ENCODE measurements around the gene DLG2. TPM values are rescaled to one million over a fixed set of nuclear protein-coding genes. Genes with fewer than 3 reads are reported as not detected.
"Not testable (repeated sequence)": the region's sequence is repeated elsewhere in the genome, so short reads cannot be mapped to it uniquely, and the experiment has no call there.

The DLG2 gene
- total RNA-seq, 1 donor from 2014 or later = 0.51 TPM

DNA sequence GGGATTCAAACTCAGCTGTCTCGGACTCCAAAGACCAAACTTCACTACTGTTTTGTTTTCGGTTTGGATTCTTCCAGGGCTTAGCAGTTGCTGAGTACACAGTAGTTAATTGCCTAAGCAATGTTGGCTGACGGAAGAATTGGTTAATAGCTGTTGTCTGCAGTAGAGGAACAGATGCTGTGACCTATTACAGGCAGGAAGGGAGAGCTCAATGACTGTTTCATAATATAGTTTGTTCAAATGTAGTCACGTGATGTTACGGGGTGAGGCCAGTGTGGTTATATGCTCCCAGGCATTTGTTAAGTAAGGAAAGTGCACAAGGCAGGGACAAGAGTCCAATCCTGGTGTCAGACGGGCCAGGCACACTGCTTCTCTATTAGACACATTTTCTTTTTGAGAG lies 2118.3 kb downstream of the DLG2 start:
- DNase-seq (ENCODE audit: low read depth in 2 of 2) = no peak

DNA sequence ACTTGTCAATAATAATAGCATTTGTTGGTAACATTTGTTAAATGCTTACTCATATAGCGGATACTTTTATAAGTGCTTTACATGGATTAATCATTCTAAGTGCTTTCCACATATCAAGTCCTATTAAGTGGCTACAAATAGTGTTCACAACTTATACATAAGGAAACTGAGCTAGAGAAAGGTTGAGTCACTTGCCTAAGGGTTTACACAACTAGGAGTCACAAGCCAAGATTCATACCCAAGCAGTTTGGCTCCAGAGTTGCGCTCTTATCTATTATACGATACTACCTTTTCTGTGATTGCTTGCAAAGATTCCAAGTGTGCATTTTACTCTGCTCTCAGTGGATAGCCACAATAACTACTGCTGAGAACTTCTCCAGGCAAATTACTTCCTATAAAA lies 2125.1 kb downstream of the DLG2 start:
- no peak for DNase-seq (ENCODE audit: low read depth in 2 of 2)

DNA sequence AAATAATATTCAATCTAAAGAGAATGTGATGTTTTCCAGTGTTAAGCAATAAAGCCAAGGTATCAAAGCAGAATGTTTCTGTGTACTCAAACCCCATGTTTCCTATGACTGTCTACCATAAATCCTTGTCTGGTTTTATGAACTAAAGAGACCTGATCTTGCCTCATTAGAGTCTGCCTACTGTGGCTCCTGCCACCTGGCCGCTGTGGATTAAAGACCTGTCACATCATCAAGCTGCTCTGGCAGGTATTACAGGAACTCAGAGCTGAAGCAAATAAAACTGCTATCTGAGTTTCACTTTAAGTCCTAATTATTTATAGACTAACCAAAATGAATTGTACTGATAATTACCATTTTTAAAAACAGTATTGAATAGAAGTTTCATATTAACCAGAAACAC lies 2133.2 kb downstream of the DLG2 start:
- no peak for DNase-seq (ENCODE audit: low read depth in 2 of 2)

DNA sequence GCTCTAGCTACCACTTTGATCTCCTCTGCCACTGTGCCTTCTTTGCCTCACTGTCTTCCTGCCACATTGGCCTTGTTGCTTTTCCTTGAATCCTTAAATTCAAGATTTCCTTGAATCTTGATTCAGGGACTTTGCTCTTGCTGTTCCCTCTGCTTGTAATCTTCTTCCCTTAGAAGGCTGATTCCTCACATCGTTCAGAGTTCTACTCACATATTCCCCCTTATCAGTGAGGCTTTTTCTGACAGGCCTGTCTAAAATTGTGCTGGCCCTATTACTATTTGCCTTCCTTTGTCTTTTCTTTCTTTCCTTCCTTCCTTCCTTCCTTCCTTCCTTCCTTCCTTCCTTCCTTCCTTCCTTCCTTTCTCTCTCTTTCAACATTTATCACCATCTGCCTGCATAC lies 2134.1 kb downstream of the DLG2 start:
- no peak for DNase-seq (ENCODE audit: low read depth in 2 of 2)

DNA sequence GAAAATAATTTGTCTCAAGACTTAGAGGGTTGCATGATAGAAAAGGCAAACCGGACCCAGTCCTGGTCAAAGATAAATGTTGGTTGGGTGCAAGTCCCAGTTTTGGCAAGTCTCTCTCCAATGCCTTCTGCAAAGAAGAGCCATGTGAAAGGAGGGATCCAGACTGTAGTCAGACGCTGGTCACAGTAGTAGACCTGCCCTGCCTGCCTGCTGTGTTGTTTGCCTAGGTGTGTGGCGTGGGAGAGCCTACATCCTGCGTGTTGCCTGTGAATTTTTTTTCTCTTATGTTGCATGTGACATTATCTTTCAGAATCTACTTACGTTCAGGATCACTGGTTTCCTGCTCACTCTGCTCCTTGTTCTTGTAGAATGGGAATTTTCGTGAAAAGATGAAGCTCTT lies 2143.3 kb downstream of the DLG2 start:
- no peak for DNase-seq (ENCODE audit: low read depth in 2 of 2)

DNA sequence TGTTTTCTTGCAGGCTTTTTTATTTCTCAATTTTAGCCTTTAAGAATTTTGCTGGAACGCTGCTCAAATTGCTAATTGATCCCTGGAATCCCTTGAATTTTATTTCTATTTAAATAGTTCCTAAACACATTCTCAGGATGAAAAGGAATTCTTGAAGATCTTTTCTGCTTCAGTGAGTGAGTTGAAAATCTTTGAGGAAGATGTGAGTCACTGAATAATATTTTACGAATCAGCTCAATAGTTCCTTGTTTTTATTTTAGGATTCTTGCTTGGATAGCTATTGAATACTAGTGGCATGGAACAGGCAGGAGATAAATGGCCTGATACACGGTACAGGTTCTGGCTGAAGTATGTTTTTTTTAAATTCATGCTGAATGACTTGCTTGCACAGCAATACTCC lies 2146.3 kb downstream of the DLG2 start:
- no peak for DNase-seq (ENCODE audit: low read depth in 2 of 2)

DNA sequence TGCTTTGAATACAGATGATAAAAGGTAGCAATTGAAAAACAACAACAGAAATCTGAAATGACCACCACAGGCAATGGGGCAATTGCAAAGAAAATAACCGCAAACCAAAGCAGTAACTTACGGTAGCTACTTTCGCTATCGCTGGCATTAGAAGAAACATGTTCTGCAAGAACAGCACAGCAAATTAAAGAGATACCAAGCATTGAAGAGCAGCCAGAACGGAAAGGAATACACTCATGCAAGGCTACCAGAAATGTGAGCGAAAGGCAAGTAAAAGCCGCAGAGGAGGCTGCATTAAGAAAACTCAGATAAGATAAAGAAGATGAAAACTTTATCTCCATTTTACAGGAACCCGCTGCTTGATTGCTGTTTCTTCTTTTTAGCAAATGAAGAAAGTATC lies 2146.9 kb downstream of the DLG2 start:
- DNase-seq (ENCODE audit: low read depth in 2 of 2) = no peak

DNA sequence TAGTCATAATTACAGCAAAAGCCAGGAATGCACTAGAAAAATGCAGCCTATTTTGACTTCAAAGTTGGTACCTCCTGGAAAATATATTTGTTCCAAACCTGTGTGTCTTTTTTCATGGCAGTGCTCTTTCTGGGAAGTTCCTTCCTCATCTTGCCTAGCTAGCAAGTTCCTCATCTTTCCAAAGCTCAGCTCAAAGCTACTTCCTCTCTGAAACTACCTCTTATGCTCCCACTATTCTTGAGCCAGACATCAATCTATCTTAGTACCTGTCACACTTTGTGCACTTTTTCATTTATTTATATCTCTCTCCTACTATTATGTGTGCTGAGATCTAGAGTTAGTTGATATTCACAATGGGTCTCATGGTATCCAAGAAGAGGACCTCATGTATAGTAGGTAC lies 2149.4 kb downstream of the DLG2 start:
- no peak for DNase-seq (ENCODE audit: low read depth in 2 of 2)

DNA sequence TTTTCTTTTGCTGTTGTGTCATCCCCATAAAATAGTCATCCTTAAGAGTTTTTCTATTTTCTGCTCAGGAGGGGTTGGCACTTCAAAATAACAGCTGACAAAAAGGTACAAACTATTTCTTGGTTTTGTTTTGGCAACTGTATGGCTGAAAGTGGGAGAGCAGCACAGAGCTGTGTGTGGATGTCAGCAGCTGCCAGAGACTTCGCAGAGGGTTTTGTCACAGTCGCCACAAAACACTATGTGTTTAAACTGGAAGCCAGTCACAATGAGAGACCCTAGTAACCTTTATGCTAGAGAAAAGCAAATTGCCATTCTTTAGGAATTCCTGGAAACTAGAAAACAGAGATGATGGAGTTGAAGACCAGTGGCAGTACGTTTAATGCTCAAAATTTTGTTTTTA lies 2151.4 kb downstream of the DLG2 start:
- no peak for DNase-seq (ENCODE audit: low read depth in 2 of 2)

DNA sequence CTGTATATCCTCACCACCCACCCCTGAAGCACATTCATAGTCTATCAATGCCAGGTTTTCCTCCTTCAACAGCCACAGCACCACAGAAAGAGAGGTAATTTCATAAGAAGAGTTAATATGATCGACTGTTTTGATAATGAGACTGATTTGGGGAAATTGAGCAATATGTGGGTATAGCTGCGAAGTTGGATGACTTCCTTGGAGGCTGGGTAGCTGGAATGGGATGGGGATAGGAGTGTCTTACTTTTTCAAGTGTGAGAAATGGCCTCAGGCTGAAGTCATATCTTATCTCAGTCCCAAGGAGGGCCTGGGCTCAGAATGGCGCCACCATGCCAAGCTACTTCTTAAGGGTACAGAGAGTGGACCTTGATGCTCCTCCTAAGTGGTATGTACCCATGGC lies 2153.4 kb downstream of the DLG2 start:
- no peak for DNase-seq (ENCODE audit: low read depth in 2 of 2)

DNA sequence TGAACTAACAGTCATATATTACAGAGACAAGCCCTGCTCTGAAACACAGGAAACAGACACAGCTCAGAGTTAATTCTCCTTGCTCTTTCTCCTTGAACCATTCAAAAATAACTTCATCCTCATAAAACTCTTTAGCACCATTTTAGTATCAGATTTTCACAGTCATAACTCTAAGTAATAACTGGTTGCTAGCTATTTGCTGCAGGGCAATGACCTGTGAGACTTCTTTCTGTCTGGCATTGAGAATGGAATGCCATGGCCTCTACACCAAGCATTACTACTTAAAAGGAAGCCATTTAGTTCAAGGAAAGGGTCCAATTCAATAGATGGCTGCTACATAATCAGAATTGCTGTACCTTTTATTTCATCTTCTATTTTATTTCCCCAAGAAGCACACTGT lies 2154.3 kb downstream of the DLG2 start:
- DNase-seq (ENCODE audit: low read depth in 2 of 2) = no peak

DNA sequence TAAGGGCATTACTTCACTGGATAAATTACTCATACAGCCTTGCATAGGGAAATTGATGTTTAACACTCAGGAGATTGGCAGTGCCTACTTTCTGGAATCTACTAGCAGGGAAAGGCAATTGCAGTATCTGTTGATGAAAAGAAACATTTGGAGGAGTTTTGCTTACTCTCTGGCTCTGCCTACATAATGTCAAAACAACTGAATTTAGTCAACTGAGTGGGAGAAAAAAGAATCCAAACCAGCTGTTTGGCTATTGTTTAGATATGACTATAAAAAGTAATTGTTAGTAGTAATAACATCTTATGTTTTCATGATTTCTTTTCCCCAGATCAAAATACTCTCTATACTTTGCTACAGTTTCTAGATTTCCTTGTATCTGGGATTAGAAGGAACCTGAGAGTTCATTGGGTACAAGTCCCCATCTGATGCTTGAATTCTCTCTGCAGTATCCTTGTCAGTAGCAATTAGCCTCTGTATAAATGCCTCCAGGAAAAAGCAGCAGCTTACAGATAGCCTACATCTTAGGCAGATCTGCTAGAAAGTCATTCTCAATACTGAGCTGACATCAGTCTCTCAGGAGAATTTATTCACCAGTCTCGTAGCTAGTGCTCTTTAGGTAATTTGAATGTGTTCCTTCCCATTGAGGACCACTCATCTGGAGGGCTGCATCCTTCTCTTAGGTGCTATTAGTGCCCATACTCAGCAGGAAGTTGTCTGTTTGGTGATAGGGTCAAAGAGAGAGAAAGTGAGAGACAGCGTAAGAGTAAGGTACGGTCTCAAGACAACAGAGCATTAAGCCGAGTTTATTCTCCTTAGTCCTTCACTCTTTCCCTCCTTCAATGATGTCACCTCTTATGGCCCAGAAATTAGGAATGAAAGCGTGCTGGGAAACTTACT lies 2155.1 kb downstream of the DLG2 start:
- no peak for DNase-seq (ENCODE audit: low read depth in 2 of 2)

DNA sequence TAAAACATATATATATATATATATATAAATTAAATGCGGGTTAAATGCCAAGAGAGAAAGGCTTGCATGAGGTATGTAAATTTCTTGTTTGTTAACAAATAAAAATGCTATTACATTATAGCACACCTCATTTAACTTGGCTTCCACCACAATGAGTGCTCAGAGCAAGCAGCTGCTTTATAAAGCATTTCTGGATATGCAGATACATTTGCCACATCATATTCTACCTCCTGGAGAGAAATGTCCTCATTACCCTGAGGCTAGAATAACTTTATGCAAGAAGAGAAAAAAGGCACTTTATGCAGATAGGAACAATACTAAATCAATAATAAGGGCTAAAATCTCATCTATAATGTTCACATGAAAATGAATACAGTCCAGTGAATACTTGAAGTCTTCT lies 2159.3 kb downstream of the DLG2 start:
- no peak for DNase-seq (ENCODE audit: low read depth in 2 of 2)

DNA sequence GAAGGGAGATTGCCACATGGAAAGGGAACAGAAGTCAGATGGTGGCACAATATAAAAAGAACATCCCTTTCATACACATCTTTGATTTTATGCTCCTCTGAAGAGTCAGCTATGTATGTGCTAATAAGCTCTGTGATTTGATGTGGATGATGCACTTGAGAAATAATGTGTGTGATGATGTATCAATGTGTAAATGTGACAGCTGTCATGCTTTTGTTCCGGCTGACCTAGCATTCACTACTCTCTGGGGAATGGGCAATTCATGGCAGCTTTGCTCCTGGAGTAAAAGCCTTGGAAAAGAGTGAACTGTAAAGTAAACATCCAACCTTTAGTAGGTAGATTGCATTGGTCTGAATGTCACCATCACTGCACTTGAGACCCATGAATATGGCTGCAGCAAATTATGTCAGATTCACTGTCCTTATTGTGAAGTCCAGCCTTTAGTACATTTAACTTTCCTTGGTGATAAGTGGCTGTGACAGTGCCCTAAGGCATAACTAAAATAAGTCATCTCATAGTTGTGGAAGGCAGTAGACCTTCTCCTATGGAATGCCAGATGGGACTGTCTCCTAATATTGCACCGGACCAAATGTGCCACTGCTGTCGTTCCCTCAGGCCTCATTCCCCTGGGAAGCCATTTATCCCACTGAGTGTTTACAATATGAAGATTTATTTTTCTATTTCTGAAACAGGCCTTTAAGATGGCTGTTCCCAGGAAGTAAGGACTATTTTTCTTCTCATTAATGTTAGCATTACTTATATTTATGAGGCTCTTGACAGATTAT lies 2162.8 kb downstream of the DLG2 start:
- DNase-seq (ENCODE audit: low read depth in 2 of 2) = no peak

DNA sequence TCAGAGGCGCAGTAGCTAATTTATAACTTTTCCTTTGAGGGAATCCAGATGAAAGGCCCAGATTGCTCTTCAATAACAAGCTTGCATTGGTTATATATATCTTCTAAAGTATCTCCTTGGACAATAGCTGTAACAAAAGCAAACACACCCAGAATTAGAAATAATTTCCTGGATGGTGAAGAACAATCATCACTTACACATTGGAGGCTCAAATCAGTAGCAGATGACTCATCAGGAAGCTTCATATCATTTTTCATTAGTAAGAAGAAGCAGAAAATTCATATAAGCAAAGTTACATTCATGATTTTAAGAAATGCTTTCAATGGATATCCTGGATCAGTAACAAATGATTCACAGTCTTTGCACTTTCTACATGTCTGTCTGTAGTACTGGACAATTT lies 2167.3 kb downstream of the DLG2 start:
- peak in 1 of 2 donors; percentile 9 for DNase-seq (ENCODE audit: low read depth in 2 of 2)

DNA sequence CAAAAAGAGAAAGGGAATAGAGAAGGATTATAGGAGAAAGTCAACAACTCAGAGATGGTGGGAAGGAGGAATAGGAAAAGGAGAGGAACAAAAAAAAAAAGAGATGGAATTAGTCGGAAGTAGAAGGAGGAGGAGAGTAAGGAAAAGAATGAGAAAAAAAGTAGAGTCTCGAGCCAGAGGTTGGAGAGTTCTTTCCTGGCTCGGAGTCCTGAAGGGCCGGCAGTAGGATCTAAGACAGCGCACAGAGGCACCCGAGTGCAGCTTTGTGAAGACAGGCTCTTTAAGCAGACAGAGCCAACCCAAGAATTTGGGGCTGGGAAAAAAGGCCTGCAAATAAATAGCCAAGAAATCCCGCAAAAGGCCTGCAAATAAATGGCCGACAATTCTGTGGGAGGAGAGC lies 2170.6 kb downstream of the DLG2 start:
- no peak for DNase-seq (ENCODE audit: low read depth in 2 of 2)

DNA sequence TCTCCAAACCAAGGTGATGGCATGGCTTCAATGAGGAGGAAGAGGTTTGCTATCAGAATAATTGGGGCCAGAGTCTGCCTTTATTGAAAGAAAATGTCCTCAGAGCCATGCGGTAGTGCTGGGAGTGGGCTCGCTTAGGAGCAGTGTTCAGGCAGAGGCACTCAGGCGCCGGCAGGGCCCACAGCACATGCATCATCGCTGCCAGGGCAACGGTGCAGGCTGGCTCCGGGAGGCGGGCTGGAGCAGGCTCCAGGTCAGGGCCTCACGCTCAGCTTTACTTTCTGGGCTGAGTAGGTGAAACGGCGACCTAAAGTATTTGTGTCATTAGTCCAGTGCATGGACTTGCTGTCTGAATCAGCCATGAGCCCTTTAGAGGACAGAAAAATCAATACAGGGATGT lies 2171.1 kb downstream of the DLG2 start:
- no peak for DNase-seq (ENCODE audit: low read depth in 2 of 2)

DNA sequence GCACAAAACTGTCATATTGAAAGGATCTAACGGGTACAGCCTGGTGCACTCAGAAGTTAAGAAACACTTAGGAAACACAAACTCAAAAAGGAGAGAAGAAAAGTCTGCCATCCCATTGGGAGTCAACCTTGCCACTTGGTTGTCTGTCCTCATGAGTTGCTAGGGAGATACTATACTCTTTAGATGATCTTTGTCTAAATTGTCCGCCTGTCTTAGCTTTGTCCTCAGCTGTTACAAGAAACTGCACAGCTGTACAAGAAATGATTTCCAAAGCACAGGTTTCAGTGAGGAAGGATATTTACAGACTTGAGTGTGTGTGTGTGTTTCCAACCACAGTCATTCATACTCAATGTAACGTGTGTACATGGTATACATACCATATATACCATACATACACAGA lies 2171.8 kb downstream of the DLG2 start:
- no peak for DNase-seq (ENCODE audit: low read depth in 2 of 2)

DNA sequence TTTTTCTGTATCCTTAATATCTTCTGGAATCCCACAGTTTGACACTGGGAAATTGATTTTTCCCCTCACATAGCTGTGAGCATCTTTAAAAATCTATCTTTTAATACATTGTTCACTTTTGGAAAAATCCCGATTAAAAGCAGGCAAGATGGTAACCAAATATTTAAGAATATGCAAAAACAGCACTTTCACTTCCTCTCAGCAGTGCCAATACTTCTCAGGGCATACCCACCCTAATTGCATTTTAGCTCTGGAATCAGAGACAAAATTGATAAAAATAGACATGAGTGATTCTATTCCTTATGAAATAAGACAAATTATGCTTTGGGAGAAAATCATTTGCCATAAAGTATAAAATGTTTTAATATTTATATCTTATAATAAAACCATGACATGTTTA lies 2172.5 kb downstream of the DLG2 start:
- DNase-seq (ENCODE audit: low read depth in 2 of 2) = no peak

DNA sequence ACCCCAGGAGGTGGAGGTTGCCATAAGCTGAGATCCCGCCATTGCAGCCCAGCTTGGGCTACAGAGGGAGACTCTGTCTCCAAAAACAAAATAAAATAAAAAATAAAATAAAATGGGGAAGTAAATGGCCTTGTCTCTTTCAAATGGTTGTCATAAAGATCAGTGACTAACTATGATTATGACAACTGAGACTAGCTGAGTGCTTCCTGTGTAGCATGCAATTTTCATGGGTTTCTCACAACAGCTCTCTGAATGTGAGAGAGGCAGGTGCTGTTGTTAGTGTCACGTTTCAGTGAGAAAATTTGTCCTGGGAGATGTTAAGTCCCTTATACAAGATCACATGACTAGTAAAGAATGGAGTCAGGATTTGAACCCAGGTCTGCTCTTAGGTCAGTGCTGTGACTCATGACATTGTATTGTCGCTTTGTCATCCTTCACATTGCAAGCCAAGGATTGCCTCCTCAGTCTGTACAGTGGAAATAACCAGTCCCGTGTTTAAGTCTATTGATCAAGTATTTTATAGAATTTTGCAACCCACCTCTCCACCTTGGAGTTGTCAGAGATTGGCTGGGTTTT lies 2177.7 kb downstream of the DLG2 start:
- no peak for DNase-seq (ENCODE audit: low read depth in 2 of 2)

DNA sequence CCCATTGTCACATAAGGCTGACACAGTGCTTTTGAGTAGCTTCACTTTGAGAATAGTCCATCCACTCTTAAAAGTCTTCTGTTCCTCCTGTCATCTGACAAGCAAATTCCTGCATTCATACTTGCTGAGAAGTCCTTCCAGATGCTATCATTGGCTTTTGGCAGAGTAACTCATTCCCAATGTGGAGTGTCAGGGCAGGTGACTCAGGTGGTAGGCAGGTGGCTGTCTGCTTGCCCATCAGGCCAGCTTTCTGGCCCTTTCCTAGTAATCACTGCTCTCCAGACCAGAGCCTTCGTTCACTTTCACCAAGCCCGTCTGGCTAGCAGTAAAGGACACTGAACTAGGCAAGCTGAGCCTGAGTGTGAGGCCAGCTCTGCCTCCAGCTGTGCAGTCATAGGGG lies 2178.5 kb downstream of the DLG2 start:
- DNase-seq (ENCODE audit: low read depth in 2 of 2) = no peak

DNA sequence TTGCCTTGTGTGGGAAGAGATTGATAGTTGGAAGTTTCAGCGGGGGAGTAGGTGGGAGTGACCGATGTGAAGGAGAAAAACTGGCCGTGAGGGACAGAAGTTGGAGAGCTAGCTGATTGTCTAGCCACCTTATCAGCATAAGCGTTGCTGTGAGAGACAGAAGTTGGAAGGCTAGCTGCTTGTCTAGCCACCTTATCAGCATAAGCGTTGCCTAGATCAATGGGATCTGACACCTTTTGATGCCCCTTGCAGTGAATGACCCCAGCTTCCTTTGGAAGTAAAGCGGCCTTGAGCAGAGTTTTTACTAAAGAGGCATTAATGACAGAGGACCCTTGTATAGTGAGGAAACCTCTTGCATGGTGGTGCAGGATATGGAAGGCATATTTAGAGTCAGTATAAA lies 2183.3 kb downstream of the DLG2 start:
- DNase-seq (ENCODE audit: low read depth in 2 of 2) = not testable (repeated sequence)

DNA sequence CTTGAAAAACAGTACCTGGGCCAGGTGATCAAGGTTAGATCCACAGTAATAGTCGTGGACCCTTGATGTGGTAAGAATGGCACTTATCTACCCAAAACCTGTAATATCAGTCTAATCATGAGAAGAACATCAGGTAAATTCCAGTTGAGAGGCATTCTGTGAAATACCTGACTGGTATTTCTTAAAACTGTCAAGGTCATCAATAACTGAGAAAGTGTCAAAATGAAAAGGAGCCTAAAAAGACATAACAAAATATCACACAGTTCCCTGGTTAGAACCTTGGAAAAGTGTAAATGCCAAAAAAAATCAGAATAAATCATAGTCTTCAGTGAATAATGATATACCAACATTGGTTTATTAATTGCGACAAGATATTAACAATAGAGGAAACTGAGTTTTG lies 2185.5 kb downstream of the DLG2 start:
- no peak for DNase-seq (ENCODE audit: low read depth in 2 of 2)

Measured in dermis microvascular lymphatic vessel endothelial cell (primary cell).